ENCODE measurements around the gene SLC38A10.

SLC38A10 gene

GRCh38 chr17:81207610-81208581 is 87.2 kb downstream of the SLC38A10 start:
- DNase-seq (ENCODE audit: low read depth in 3 of 3) = no peak

GRCh38 chr17:81206657-81207056 is 88.5 kb downstream of the SLC38A10 start:
- no peak for DNase-seq (ENCODE audit: low read depth in 3 of 3)

GRCh38 chr17:81206166-81206565 is 88.9 kb downstream of the SLC38A10 start:
- no peak for DNase-seq (ENCODE audit: low read depth in 3 of 3)

- no peak for DNase-seq (ENCODE audit: low read depth in 3 of 3)
Measured at GRCh38 chr17:81204578-81204977, 90.5 kb downstream of the SLC38A10 start.

GRCh38 chr17:81203136-81203535 is 92.0 kb downstream of the SLC38A10 start:
- DNase-seq (ENCODE audit: low read depth in 3 of 3) = no peak

GRCh38 chr17:81202318-81202717 is 92.8 kb downstream of the SLC38A10 start:
- DNase-seq (ENCODE audit: low read depth in 3 of 3) = no peak

GRCh38 chr17:81200695-81201580 is 94.2 kb downstream of the SLC38A10 start:
- no peak for DNase-seq (ENCODE audit: low read depth in 3 of 3)

GRCh38 chr17:81200201-81200600 is 94.9 kb downstream of the SLC38A10 start:
- DNase-seq (ENCODE audit: low read depth in 3 of 3) = no peak

- DNase-seq (ENCODE audit: low read depth in 3 of 3) = no peak
Measured at GRCh38 chr17:81199482-81199830, 95.7 kb downstream of the SLC38A10 start.

- no peak for DNase-seq (ENCODE audit: low read depth in 3 of 3)
Measured at GRCh38 chr17:81198826-81199481, 96.2 kb downstream of the SLC38A10 start.

- DNase-seq (ENCODE audit: low read depth in 3 of 3) = no peak
Measured at GRCh38 chr17:81197831-81198490, 97.1 kb downstream of the SLC38A10 start.

GRCh38 chr17:81197409-81197795 is 97.7 kb downstream of the SLC38A10 start:
- DNase-seq (ENCODE audit: low read depth in 3 of 3) = no peak

- DNase-seq (ENCODE audit: low read depth in 3 of 3) = no peak
Measured at GRCh38 chr17:81196505-81197408, 98.3 kb downstream of the SLC38A10 start.

GRCh38 chr17:81195941-81196495 is 99.1 kb downstream of the SLC38A10 start:
- DNase-seq (ENCODE audit: low read depth in 3 of 3) = no peak

All from stimulated activated CD4-positive, alpha-beta T cell treated with anti-CD3 and anti-CD28 coated beads, TNF-alpha, amount 100 ng/mL, for 24 hours (primary cell).